CD14-positive monocyte (primary cell): Measurements from ENCODE around the gene HARS2. TPM values are rescaled to one million over a fixed set of nuclear protein-coding genes. Genes with fewer than 3 reads are reported as not detected.

ENCODE experiments used
- DNase-seq, 3 donors: peaks; one replicate each; pipeline ENCODE4 v3.0.0-alpha.2; 2011 to 2022
- H2AFZ ChIP-seq: 2 replicates; pipeline ENCODE4 v1.6.0; 2012; ENCODE audit warnings: mild to moderate bottlenecking, low read depth, low read length, inconsistent platforms; ENCODE audit not compliant: insufficient read depth, poor library complexity, severe bottlenecking
- H3K27ac ChIP-seq, 2 donors: 1 replicate in 1 of 2; 2 replicates in 1 of 2; pipeline ENCODE4 v1.5.1; 2012 to 2013; ENCODE audit warnings: low read length in 2 of 2, control low read depth in 1 of 2, inconsistent platforms in 1 of 2, low read depth in 1 of 2, mild to moderate bottlenecking in 1 of 2
- H3K27me3 ChIP-seq, 2 donors: one replicate each; pipeline versions ENCODE4 v1.6.0 to v1.6.1; 2011 to 2013; ENCODE audit warnings: low read length in 2 of 2; ENCODE audit not compliant: control insufficient read depth in 2 of 2, insufficient read depth in 2 of 2
- H3K36me3 ChIP-seq, 2 donors: replicated peaks in 1 of 2; 1 replicate in 1 of 2; 2 replicates in 1 of 2; pipeline versions ENCODE4 v1.5.1 to v1.6.1; 2012 to 2013; ENCODE audit warnings: low read length in 2 of 2, control low read depth in 1 of 2, inconsistent platforms in 1 of 2, mild to moderate bottlenecking in 1 of 2; ENCODE audit not compliant: insufficient read depth in 2 of 2, control insufficient read depth in 1 of 2
- H3K4me1 ChIP-seq, 2 donors: 1 replicate in 1 of 2; 2 replicates in 1 of 2; pipeline versions ENCODE4 v1.5.1 to v1.6.1; 2012 to 2013; ENCODE audit warnings: low read length in 2 of 2, control low read depth in 1 of 2, inconsistent platforms in 1 of 2, mild to moderate bottlenecking in 1 of 2, moderate library complexity in 1 of 2; ENCODE audit not compliant: insufficient read depth in 2 of 2, control insufficient read depth in 1 of 2
- H3K4me2 ChIP-seq: replicated peaks from 2 replicates; pipeline ENCODE3; 2012; ENCODE audit warnings: low read length, moderate library complexity, mild to moderate bottlenecking; ENCODE audit not compliant: poor library complexity, severe bottlenecking; ENCODE audit errors: extremely low read depth
- H3K4me3 ChIP-seq, 3 experiments: fragments of 200-600 bp in 1 of 3; sonication (generic) in 1 of 3; replicated peaks in 1 of 3; 1 replicate in 2 of 3; 2 replicates in 1 of 3; pipeline ENCODE4 v1.5.1; 2011 to 2013; ENCODE audit warnings: low read length in 3 of 3, mild to moderate bottlenecking in 3 of 3, control low read depth in 2 of 3, low read depth in 2 of 3, inconsistent platforms in 1 of 3, moderate library complexity in 1 of 3
- H3K79me2 ChIP-seq: 2 replicates; pipeline ENCODE4 v1.6.0; 2012; ENCODE audit warnings: mild to moderate bottlenecking, control low read depth, inconsistent platforms, low read length, moderate library complexity; ENCODE audit not compliant: insufficient read depth
- H3K9ac ChIP-seq: 2 replicates; pipeline ENCODE4 v1.6.0; 2017; ENCODE audit warnings: low read length, mild to moderate bottlenecking; ENCODE audit not compliant: insufficient read depth, poor library complexity, severe bottlenecking
- H3K9me3 ChIP-seq, 2 donors: replicated peaks in 1 of 2; 1 replicate in 1 of 2; 2 replicates in 1 of 2; pipeline versions ENCODE4 v1.5.1 to v1.6.1; 2012 to 2013; ENCODE audit warnings: low read length in 2 of 2, control low read depth in 1 of 2; ENCODE audit not compliant: control insufficient read depth in 1 of 2, insufficient read depth in 1 of 2
- H4K20me1 ChIP-seq: 2 replicates; pipeline ENCODE4 v1.6.0; 2012; ENCODE audit warnings: mild to moderate bottlenecking, low read length, control low read depth, moderate library complexity; ENCODE audit not compliant: insufficient read depth
- H3K27ac Mint-ChIP-seq, 7 donors: one replicate each; pipeline ENCODE4 v1.8.0; 2020; ENCODE audit warnings: mild to moderate bottlenecking in 7 of 7, mixed read lengths in 7 of 7, moderate library complexity in 6 of 7, inconsistent platforms in 2 of 7
- H3K27me3 Mint-ChIP-seq, 3 donors: one replicate each; pipeline ENCODE4 v1.8.0; 2021 to 2022; ENCODE audit warnings: low read depth in 3 of 3, mild to moderate bottlenecking in 3 of 3, mixed read lengths in 3 of 3, moderate library complexity in 3 of 3, inconsistent platforms in 1 of 3
- H3K36me3 Mint-ChIP-seq, 2 donors: one replicate each; pipeline ENCODE4 v1.8.0; 2020; ENCODE audit warnings: mixed read lengths in 2 of 2, inconsistent platforms in 1 of 2, mild to moderate bottlenecking in 1 of 2
- H3K4me1 Mint-ChIP-seq: one replicate; pipeline ENCODE4 v1.8.0; 2020; ENCODE audit warnings: mild to moderate bottlenecking, mixed read lengths
- H3K4me3 Mint-ChIP-seq, 2 donors: one replicate each; pipeline ENCODE4 v1.8.0; 2020; ENCODE audit warnings: mild to moderate bottlenecking in 2 of 2, mixed read lengths in 2 of 2, moderate library complexity in 1 of 2
- H3K9me3 Mint-ChIP-seq, 7 donors: one replicate each; pipeline ENCODE4 v1.8.0; 2020 to 2022; ENCODE audit warnings: mixed read lengths in 7 of 7, mild to moderate bottlenecking in 6 of 7, moderate library complexity in 6 of 7, inconsistent platforms in 2 of 7
- CTCF ChIP-seq: fragments of 200-600 bp; IDR thresholded peaks from one replicate; pipeline ENCODE4 v1.8.0; 2022; ENCODE audit warnings: antibody characterized with exemption, mild to moderate bottlenecking
- WGBS: methylation state at CpG from one replicate; pipeline ENCODE4 v1.1.5; 2013; ENCODE audit warnings: missing lambda C conversion rate; ENCODE audit not compliant: insufficient coverage; 5-methylcytosine and 5-hydroxymethylcytosine counted together
- intact Hi-C, 2 donors: fragments of 100-400 bp; cut with micrococcal nuclease; formaldehyde crosslinking; loops; one replicate each; pipeline versions ENCODE4 v1.15.0 to v1.15.1; 2023
- polyA plus RNA-seq, 3 donors: library from polyadenylated mRNA; depleted of rRNA in 1 of 3; unstranded in 2 of 3; stranded (reverse) in 1 of 3; fragments of 300-500 nt in 2 of 3; fragments of >200 nt in 1 of 3; fragmentation: Illumina TruSeq in 2 of 3; gene quantifications; 1 replicate in 2 of 3; 2 replicates in 1 of 3; pipeline ENCODE4 v1.2.3, GENCODE V29; 2012 to 2021
- small RNA-seq: library from RNA; depleted of rRNA; stranded (forward); fragments of <200 nt; gene quantifications from one replicate; pipeline ENCODE3, GENCODE V24; 2012; ENCODE audit warnings: low read depth; ENCODE audit not compliant: insufficient read length

The HARS2 gene
- polyA plus RNA-seq, 3 donors: 6.4 to 26.1 (median 8.3) TPM

GRCh38 chr5:140741967-140742366, 50.7 kb downstream of the HARS2 start:
- Histone ChIP-seq H2AFZ (no peak overlapping the region), H3K27me3 (no peaks in the 10 kb centered on the region), H3K36me3 (no peaks in the 10 kb centered on the region), H3K4me2 (no peak overlapping the region), H3K4me3 (no peak overlapping the region), H3K27ac (no peak overlapping the region), H3K79me2 (no peaks in the 10 kb centered on the region), H3K9ac (no peak overlapping the region), H3K9me3 (peaks cover 39 to 46% of the 10 kb centered on the region in 2 donors), H3K4me1 (no peaks in the 10 kb centered on the region), H4K20me1 (no peaks in the 10 kb centered on the region)
- Mint-ChIP-seq H3K27ac (no peak overlapping the region), H3K36me3 (no peaks in the 10 kb centered on the region), H3K4me3 (no peak overlapping the region), H3K4me1 (no peaks in the 10 kb centered on the region), H3K9me3 (peaks cover 23 to 64% (median 53%) of the 10 kb centered on the region in 7 donors), H3K27me3 (peaks cover 0 to 4% (median 2%) of the 10 kb centered on the region in 3 donors)
- no peak for TF ChIP-seq CTCF
- WGBS: no CpG with 5 or more reads among the region's 1 CpG
- intact Hi-C loops: no loop called here
- no peak for DNase-seq

Small RNAs within 50 kb of the gene (small RNA-seq; reads per million reads assigned to genes)
- gene VTRNA1-1: 120 reads per million, percentile 96 among the genes with 10 or more reads in this experiment
- gene VTRNA1-2: not detected
- gene VTRNA1-3: 2.4 reads per million, percentile 7 among the genes with 10 or more reads in this experiment

Other genes with a start within 250 kb of the HARS2 start
- gene EIF4EBP3, start 143.8 kb upstream of the HARS2 start, polyA plus RNA-seq: 10 to 100 TPM; 22.8 to 46.0 (median 41.9) TPM
- 10 to 100 TPM; 72.4 to 97.2 (median 80.8) TPM for gene SRA1, start 134.0 kb upstream of the HARS2 start, polyA plus RNA-seq
- 100 to 1,000 TPM in 1 of 3 donors, 1 to 10 TPM in 2; 4.9 to 211 (median 7.4) TPM for gene APBB3, start 126.9 kb upstream of the HARS2 start, polyA plus RNA-seq
- gene SLC35A4, start 126.6 kb upstream of the HARS2 start, polyA plus RNA-seq: 10 to 100 TPM; 44.0 to 67.1 (median 58.8) TPM
- 1,000 to 10,000 TPM; 1,687 to 3,095 (median 2,434) TPM for gene CD14, start 58.3 kb upstream of the HARS2 start, polyA plus RNA-seq
- gene TMCO6, start 52.0 kb upstream of the HARS2 start, polyA plus RNA-seq: 10 to 100 TPM in 2 of 3 donors, 1 to 10 TPM in 1; 9.8 to 45.5 (median 12.6) TPM
- 100 to 1,000 TPM in 2 of 3 donors, 10 to 100 TPM in 1; 90.1 to 246 (median 207) TPM for gene NDUFA2, start 43.8 kb upstream of the HARS2 start, polyA plus RNA-seq
- gene IK, start 43.6 kb upstream of the HARS2 start, polyA plus RNA-seq: 10 to 100 TPM; 58.3 to 86.6 (median 80.9) TPM
- gene WDR55, start 26.6 kb upstream of the HARS2 start, polyA plus RNA-seq: 10 to 100 TPM; 11.2 to 36.8 (median 13.3) TPM
- gene DND1, start 17.9 kb upstream of the HARS2 start, polyA plus RNA-seq: 1 to 10 TPM in 1 of 3 donors, not detected in 2; 2.3 TPM
- gene HARS1, start 85 bp upstream of the HARS2 start, polyA plus RNA-seq: 10 to 100 TPM; 28.4 to 34.3 (median 31.9) TPM
- 10 to 100 TPM; 22.5 to 59.5 (median 52.5) TPM for gene ZMAT2, start 9.0 kb downstream of the HARS2 start, polyA plus RNA-seq
- not detected for gene PCDHA1, start 94.7 kb downstream of the HARS2 start, polyA plus RNA-seq
- gene PCDHA2, start 103.4 kb downstream of the HARS2 start, polyA plus RNA-seq: not detected
- not detected for gene PCDHA3, start 109.6 kb downstream of the HARS2 start, polyA plus RNA-seq
- not detected for gene PCDHA4, start 115.6 kb downstream of the HARS2 start, polyA plus RNA-seq
- not detected for gene PCDHA5, start 130.2 kb downstream of the HARS2 start, polyA plus RNA-seq
- gene PCDHA6, start 136.5 kb downstream of the HARS2 start, polyA plus RNA-seq: not detected
- not detected for gene PCDHA7, start 142.8 kb downstream of the HARS2 start, polyA plus RNA-seq
- gene PCDHA8, start 149.7 kb downstream of the HARS2 start, polyA plus RNA-seq: not detected
- gene PCDHA9, start 156.9 kb downstream of the HARS2 start, polyA plus RNA-seq: not detected
- not detected for gene PCDHA10, start 164.4 kb downstream of the HARS2 start, polyA plus RNA-seq
- gene PCDHA11, start 177.5 kb downstream of the HARS2 start, polyA plus RNA-seq: not detected
- gene PCDHA12, start 183.9 kb downstream of the HARS2 start, polyA plus RNA-seq: not detected
- gene PCDHA13, start 190.7 kb downstream of the HARS2 start, polyA plus RNA-seq: not detected
- gene PCDHAC1, start 234.8 kb downstream of the HARS2 start, polyA plus RNA-seq: not detected